GM21737 (cell line): Measurements from ENCODE around the gene RAB44.

Experiments used
- ATAC-seq: cut with Tn5 transposase; IDR thresholded peaks from one replicate; pipeline ENCODE4 v1.9.1; 2021; ENCODE audit warnings: mild to moderate bottlenecking, moderate library complexity; ENCODE audit not compliant: unreplicated experiment

RAB44 gene

DNA sequence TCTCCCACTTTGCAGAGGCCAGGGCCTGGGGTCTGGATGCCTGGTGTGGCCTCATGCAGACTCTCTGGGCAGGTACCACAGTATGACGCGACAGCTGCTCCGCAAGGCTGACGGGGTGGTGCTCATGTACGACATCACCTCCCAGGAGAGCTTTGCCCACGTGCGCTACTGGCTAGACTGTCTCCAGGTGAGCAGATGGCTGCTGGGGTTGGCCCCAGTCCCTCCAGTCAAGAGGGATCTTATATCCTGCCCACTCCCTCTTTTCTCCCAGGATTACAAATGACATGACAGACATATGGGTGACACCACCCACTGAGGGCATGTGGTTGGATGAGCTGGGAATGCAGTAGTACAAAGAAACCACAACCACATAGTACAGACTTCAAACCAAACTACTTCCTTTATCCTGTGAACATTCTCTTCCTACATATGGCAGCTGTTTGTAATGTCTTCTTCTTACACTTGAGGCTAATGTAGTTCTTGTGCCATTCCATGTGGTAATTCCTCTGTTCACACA lies 29.9 kb downstream of the RAB44 start:
- no peak for ATAC-seq

DNA sequence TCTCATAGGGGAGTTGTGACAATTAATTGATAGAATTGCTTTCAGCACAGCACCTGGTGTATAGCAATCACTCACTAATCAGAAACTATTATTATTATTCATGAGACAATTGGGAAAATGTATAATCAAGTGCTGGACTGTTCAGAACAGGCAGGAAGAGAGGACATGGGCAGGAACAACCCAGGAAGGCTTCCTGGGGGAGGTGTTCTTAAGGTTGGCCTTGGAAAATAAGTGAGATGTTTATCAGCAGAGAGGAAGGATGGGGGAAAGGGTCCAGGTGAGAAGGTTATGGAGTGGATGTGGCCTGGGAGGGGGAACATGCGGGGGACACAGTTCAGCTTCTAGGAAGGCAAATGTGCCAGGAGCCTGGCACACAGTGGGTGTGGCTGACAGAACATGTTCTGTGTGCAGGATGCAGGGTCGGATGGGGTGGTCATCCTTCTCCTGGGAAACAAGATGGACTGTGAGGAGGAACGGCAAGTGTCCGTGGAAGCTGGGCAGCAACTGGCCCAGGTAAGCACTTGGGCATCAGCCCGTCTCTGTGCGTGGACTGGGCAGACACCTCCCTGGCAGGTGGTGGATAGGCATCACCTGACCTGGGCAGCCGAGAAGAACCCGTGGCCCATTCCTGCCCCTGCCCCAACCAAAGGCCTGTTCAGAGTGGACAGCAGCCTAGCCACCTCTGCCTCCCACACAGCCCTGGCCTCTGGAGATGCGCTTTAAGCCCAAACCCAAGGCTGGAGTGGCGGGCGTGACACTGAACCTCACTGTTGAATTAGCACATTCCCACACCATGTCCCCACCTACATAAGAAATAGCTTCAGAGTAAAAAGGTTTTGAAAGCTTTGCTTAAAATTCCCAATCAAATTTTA lies 30.9 kb downstream of the RAB44 start:
- ATAC-seq, result no peak

DNA sequence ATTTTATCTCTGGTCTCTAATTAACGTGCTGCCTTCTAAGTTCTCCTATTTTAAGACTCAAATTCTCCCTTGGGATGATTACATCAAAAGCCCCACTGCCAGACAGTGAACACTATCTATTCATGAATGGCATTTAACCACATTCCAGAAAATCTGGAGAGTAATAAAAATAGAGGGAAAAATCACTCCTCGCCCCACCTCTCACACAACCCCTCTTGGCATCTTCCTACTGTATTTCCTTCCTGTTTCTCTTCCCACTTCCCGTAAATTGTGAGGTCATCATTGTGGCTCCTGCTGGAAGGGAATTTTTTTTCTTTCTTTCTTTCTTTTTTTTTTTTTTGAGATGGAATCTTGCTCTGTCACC lies 31.5 kb downstream of the RAB44 start:
- ATAC-seq, result no peak

GRCh38 chr6:36730424-36731380 lies 33.1 kb downstream of the RAB44 start:
- ATAC-seq, result no peak

GRCh38 chr6:36731622-36732310 lies 34.1 kb downstream of the RAB44 start:
- ATAC-seq, result no peak

DNA sequence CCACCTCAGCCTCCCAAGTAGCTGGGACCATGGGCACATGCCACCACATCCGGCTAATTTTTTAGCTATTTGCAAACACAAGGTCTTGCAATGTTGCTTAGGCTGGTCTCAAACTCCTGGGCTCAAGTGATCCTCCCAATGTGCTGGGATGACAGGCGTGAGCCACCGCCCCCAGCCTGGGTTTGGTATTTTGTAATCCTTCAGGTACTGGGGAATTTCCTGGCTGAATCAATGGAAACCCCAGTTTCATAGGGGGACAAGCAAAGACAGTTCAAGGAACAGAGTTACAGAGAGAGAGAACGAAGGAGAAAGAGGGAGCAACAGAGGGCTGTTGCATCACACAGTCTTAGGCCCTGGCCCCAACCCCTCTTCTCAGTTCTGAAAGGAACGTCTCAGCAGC lies 35.7 kb downstream of the RAB44 start:
- no peak for ATAC-seq

DNA sequence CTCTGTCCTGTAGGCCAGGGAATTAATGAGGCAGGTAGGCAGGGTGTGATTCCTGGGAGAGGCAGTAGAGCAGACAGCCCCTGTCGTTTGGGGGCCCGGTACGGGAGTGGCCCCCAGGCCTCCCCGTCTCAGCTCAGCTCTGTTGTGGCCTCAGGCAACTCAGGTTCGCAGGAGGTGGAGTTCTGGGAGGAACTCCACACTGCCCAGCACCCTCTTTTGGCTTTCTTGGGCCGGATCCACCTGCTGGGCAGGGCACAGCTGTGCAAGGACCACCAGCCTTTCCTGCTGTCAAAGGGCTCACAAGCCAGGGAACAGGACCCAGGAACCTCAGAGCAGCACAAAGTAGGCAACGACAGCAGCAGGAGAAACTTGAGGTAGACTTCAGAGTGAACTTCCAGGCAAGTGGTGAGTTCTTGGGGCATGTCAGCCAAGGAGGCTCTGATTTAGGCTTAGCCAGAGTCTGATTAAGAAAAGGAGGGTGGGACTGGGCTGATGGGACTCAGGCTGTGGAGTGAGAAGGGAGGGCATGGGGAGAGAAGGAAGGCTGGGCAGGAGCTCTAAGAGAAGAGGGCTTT lies 36.9 kb downstream of the RAB44 start:
- no peak for ATAC-seq

- ATAC-seq, result no peak
These were observed 37.8 kb downstream of the RAB44 start for GRCh38 chr6:36735110-36736071.

DNA sequence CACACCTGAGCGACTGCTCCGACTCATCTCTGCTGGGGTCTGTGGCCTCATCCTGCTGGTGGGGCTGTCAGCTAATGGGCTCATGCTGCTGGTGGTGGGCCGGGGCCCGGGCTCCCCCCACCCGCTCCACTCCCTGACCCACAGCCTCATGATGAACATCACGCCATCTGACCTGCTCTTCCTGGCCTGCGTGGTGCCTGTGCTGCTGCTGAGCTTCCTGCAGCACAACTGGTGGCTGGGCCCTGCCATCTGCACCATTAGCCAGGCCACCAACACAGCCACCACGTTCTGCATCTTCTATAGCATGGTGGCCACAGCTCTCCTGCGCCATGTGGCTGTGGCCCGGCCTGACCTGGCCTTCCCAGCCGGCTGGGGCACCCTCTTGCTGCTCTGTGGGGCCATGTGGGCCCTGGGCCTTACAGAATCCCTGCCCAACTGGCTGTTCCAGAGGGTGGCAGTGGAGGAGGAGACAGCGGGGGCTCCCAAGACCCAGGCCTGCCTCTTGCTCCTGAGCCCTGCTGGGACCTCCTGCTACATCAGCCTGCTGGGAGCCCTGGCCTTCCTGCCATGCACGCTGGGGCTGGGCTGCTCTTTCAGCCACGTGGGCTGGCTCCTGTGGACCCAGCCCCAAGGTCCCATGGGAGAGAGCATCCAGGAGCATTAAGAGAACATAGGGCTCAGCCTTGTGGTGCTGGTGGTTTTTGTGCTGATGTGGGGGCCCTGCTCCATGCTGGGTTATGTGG lies 39.6 kb downstream of the RAB44 start:
- ATAC-seq, result no peak

DNA sequence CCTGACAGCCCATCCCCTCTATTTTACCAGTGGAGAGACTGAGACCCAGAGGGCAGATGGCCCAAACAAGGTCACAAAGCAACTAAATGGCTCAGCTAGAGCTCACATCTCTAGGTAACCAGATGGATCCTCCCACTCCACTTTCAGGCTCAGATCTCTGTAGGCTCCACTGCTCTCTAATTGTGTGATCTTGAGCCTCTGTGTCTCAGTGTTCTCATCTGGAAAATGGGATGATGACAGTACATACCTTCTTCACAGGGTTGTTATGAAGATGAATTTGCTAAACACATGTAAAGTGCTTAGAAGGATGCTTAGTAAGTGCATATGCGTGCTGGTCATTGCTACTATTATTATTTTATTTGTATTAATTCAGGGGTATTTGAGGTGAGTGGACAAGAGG lies 40.5 kb downstream of the RAB44 start:
- no peak for ATAC-seq

GRCh38 chr6:36739947-36740817 lies 42.6 kb downstream of the RAB44 start:
- ATAC-seq, result no peak

DNA sequence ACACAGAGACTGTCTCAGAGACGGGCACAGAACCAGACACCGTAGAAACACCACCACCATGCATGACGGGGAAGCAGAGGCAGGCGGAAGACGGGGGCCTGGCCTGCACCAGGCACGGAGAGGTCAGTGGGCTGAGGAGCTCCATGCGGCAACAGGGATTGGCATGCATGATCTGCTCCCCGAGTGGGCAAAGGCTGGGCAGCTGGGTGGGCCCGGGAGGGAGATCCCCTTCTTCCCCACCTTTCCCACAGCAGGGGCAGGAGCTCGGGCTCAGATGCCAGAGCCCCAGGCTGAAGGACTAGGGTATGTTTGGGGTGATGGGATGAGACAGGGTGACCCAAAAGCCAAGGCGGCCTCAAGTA lies 43.2 kb downstream of the RAB44 start:
- no peak for ATAC-seq

GRCh38 chr6:36742146-36742545 lies 44.5 kb downstream of the RAB44 start:
- ATAC-seq, result no peak

GRCh38 chr6:36743032-36743431 lies 45.4 kb downstream of the RAB44 start:
- no peak for ATAC-seq

GRCh38 chr6:36743538-36744303 lies 46.1 kb downstream of the RAB44 start:
- no peak for ATAC-seq

- ATAC-seq, result no peak
These were observed 46.7 kb downstream of the RAB44 start for GRCh38 chr6:36744304-36744673.

GRCh38 chr6:36745283-36745682 lies 47.7 kb downstream of the RAB44 start:
- ATAC-seq, result no peak
